Mammary epithelial cell (primary cell): ENCODE results near the gene RAB39A.

ENCODE experiments used
- CTCF ChIP-seq, 2 donors: IDR thresholded peaks in 1 of 2; conservative IDR thresholded peaks in 1 of 2; 2 replicates each; pipeline ENCODE4 v1.5.1; 2011 to 2012; ENCODE audit warnings: inconsistent platforms in 2 of 2, low read length in 2 of 2, mild to moderate bottlenecking in 2 of 2, control low read depth in 1 of 2, low read depth in 1 of 2; ENCODE audit not compliant: insufficient read depth in 1 of 2; ENCODE audit errors: extremely low read depth in 1 of 2
- EZH2 ChIP-seq: IDR thresholded peaks from 2 replicates; pipeline ENCODE4 v1.6.1; 2012; ENCODE audit warnings: low read length, inconsistent platforms, borderline replicate concordance

- TF ChIP-seq CTCF (conservative IDR thresholded peaks at IDR 0.05 in 1 of 2, IDR thresholded peaks at IDR 0.05 in 1 of 2; ENCODE audit: extremely low read depth in 1 of 2, insufficient read depth in 1 of 2, low read depth in 1 of 2, low read length in 2 of 2) (no peak), EZH2 (no peak)
Observed at GRCh38 chr11:107991868-107992414, 63.7 kb downstream of the RAB39A start.
